Measurements from ENCODE around the gene ADAM29.

DNA sequence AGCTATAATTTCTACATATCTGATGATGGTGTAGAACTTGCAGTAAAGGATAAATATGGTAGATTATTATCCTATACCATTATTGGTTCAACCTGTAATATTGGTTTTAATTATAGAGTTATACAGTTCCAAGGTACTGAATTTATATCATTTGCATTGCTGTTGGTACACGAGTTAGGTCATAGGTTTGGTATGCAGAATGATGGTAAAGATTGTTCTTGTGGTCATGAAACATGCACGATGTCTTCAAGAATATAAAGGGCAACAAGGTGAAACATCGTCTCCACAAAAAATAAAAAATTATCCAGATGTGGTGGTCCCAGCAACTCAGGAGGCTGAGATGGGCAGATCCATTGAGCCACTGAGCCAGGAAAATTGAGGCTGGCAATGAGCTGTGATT, 99.6 kb downstream of the ADAM29 start:
- TF ChIP-seq, protein P1, sequence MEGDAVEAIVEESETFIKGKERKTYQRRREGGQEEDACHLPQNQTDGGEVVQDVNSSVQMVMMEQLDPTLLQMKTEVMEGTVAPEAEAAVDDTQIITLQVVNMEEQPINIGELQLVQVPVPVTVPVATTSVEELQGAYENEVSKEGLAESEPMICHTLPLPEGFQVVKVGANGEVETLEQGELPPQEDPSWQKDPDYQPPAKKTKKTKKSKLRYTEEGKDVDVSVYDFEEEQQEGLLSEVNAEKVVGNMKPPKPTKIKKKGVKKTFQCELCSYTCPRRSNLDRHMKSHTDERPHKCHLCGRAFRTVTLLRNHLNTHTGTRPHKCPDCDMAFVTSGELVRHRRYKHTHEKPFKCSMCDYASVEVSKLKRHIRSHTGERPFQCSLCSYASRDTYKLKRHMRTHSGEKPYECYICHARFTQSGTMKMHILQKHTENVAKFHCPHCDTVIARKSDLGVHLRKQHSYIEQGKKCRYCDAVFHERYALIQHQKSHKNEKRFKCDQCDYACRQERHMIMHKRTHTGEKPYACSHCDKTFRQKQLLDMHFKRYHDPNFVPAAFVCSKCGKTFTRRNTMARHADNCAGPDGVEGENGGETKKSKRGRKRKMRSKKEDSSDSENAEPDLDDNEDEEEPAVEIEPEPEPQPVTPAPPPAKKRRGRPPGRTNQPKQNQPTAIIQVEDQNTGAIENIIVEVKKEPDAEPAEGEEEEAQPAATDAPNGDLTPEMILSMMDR (IDR thresholded peaks at IDR 0.05; ENCODE audit: insufficient read depth, low read length, poor library complexity, severe bottlenecking): no peak
- no peak for TF ChIP-seq EZH2phosphoT487 (conservative IDR thresholded peaks at IDR 0.05; ENCODE audit: low read length)
